Right lung (tissue), 5 donors: ENCODE results near the gene GLRA1. TPM values are rescaled to one million over a fixed set of nuclear protein-coding genes. Genes with fewer than 3 reads are reported as not detected.
"Not testable (repeated sequence)": the region's sequence is repeated elsewhere in the genome, so short reads cannot be mapped to it uniquely, and the experiment has no call there.

Experiments
- DNase-seq, 2 donors: peaks; one replicate each; pipeline ENCODE4 v3.0.0-alpha.2; 2013
- polyA plus RNA-seq, 5 donors: library from polyadenylated mRNA; unstranded; fragments of 120-200 nt; gene quantifications; one replicate each; pipeline versions ENCODE4 v1.2.1 to v1.2.3, GENCODE V29; 2013; ENCODE audit warnings: inconsistent platforms in 1 of 5, low replicate concordance in 1 of 5; ENCODE audit not compliant: insufficient read length in 5 of 5, insufficient read depth in 1 of 5

GLRA1 gene
- polyA plus RNA-seq, 5 donors, result 0.09 to 0.13 TPM; not detected in 3

GRCh38 chr5:151885138-151885908 lies 39.3 kb downstream of the GLRA1 start:
- DNase-seq, result no peak

- DNase-seq, result no peak
Observed at GRCh38 chr5:151881621-151882225, 42.9 kb downstream of the GLRA1 start.

DNA sequence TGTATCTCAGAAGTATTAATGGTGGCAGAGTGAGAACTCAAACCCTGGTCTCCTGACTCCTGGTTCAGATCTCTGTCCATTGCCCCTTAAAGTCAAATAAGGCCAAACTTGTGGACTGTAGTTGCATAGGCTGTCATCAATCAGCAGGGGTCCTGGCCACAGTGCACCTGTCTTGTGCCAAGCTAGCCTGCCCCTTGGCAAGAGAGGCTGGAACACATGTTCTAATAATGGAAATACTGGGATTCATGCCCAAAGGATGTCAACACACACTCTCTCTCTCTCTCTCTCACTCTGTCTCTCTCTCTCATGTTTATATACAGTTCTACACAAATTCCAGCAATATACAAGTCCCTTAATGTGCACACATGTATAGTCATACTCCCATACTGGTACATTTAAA lies 44.3 kb downstream of the GLRA1 start:
- DNase-seq, result peak in 1 of 2 donors; percentile 31

GRCh38 chr5:151873701-151874100 lies 51.0 kb downstream of the GLRA1 start:
- no peak for DNase-seq

DNA sequence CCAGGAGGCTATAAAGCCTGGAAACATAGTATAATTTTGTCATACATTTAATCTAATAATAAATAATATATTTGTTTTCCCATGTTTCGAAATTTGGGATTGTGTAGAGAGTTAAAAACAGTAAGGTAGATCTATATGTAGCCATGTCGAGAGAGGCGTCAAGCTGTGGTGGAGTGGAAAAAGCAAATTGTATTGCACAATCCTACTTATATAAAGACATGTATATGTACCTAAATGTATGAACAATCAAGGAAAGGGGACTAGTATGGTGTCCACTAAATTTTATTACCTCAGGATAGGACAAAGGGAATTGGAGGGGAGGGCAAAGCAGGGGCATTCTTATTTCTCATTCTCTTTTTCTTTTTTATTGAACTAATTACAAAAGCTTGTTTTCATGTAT lies 52.0 kb downstream of the GLRA1 start:
- no peak for DNase-seq

- DNase-seq, result no peak
Observed at GRCh38 chr5:151870820-151871219, 53.8 kb downstream of the GLRA1 start.

DNA sequence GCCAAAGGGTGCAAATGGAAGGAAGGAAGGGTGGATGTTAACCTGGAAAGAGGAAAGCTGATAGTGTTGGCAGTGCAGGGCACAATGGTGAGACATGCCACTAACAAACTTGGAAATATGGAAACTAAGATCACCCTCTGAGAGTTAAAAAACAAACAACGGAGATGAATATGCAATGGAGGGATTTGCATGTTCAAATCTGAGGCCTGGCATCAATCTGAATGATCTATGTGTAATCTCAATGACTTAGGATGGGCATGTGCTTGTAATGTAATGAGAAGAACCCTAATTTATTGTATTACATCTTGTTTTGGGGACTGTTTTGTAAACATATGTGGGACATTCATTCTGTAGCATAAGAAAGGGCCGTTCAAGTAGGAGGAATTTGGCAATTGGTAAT lies 54.4 kb downstream of the GLRA1 start:
- no peak for DNase-seq

DNA sequence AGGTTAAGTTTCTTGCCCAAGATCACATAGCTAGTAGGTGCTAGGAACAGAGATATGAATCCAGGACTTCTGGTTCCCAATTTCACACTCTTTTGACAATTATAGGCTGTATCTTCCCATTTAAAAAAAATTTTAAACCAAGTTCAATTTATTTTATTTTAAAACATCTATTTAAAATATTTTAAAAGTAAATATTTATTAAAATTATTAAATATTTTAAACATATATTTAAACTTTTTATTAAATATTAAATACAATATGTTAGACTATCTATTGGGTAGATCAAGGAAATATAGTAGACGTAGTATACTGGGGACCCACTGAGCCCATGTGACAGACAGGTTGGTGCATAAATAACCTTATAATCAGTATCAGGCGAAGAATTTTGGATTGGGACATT lies 54.8 kb downstream of the GLRA1 start:
- no peak for DNase-seq

- no peak for DNase-seq
Observed at GRCh38 chr5:151868451-151868850, 56.2 kb downstream of the GLRA1 start.

DNA sequence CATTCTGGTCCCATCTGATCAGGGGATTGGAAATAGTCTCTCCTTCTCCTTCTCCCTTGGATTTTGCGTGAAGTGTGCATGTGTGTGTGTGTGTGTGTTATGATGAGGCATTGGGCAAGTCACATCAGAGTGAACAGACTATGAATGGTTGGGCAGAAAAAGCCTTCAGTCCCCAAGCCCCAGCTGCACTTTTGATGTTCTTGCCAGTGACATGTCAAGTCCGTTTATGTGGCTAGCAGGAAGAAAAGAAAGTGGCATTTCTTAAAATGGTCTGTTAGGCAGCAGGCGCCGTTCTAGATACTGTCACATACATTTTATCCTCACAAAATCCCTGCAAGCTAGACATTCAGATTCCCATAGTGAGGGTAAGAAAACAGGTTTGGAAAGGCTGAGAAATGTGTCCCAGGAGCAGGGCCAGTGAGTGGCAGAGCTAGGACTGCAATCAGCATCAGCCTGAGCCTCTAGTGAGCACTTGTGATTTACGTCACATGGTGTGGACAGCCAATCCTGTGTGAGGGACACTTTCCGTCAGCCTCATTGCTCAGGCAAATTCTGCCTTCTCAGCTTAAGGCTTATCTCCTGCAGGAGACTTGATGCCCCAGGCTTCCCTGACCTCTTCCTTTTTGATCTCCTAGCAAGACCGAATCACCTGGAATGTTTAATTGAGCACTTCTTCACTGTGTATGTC lies 60.4 kb downstream of the GLRA1 start:
- DNase-seq, result no peak

DNA sequence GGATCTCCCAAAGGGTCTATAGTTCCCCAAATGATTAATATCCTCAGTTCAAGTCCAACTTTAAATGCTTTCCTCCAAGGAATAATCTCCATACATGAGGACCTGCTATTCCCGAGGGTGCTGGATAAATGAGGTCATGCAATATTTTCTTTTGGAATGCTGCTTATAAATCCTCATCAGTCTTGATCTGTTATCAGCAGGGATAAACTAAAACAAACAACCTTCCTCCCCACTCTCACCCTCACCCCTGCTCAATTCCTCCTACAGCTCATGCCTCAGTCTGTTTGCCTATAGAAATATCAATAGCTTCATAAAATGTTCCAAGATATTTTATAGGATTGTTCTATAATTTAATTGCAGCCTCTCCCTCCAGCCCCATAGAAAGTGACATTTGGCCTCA lies 61.1 kb downstream of the GLRA1 start:
- no peak for DNase-seq

DNA sequence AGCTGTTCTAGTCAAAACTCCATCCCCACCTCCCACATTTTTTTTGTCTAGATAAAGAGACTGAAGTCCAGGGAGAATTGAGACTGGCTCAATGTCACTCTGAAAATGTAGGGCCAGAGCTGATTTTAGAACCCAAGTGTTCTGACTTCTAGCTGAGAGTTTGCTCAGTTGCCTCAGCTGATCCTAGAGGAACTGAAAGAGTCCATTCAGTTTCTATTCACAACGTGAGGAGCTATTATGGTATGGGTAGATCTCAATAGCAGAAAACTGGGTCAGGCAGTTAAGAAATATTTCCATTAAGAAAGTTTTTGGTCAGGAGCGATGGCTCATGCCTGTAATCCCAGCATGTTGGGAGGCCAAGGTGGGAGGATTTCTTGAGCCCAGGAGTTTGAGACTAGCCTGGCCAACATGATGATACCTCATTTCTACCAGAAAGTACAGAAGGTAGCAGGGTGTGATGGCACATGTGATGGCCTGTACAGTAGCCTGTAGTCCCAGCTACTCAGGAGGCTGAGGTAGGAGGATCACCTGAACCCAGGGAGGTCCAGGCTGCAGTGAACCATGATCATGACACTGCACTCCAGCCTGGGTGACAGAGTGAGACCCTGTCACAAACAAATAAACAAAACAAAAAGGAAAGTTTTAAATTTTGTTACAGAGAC lies 61.7 kb downstream of the GLRA1 start:
- no peak for DNase-seq

DNA sequence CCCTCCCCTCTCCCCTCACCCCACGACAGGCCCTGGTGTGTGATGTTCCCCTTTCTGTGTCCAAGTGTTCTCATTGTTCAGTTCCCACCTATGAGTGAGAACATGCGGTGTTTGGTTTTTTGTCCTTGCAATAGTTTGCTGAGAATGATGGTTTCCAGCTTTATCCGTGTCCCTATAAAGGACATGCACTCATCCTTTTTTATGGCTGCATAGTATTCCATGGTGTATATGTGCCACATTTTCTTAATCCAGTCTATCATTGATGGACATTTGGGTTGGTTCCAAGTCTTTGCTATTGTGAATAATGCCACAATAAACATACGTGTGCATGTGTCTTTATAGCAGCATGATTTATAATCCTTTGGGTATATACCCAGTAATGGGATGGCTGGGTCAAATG lies 63.8 kb downstream of the GLRA1 start:
- not testable (repeated sequence) for DNase-seq

GRCh38 chr5:151856861-151857260 lies 67.8 kb downstream of the GLRA1 start:
- DNase-seq, result no peak

DNA sequence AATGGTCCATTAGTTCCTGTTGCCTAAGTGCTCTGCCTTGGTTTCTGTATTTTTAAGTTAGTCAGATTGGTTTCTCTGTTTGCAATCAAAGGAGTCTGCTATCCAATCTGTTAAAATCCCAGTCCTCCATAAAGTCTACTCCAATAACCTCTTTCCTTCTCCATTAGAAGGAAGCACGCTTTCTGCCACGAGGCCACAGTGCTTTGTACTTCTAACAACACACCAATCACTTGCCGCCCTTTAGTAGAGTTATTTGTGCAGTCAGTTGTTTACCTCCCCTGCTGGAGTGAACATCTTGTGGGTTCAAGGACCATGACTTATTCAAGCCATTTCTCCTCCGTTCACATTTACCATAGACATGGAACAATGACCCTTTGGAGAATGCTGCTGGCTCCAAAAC lies 69.0 kb downstream of the GLRA1 start:
- no peak for DNase-seq

DNA sequence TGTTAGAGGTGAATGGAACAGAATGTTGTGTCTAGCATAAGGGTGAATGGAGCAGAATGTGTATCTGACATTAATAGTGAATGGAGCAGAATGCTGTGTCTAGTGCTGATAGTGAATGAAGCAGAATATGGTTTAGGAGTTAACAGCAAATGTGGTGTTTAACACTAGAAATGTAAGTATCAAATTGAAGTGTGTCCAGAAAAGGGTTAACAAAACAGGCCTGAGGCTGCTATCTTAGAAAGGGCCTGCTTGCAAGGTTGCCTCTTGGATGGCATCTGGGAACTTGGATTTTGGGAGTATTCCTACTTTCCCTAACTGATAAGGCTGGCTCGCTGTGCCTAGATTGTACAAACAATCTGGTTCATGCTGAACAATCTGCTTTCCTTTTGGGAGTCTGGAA lies 76.8 kb downstream of the GLRA1 start:
- DNase-seq, result no peak

DNA sequence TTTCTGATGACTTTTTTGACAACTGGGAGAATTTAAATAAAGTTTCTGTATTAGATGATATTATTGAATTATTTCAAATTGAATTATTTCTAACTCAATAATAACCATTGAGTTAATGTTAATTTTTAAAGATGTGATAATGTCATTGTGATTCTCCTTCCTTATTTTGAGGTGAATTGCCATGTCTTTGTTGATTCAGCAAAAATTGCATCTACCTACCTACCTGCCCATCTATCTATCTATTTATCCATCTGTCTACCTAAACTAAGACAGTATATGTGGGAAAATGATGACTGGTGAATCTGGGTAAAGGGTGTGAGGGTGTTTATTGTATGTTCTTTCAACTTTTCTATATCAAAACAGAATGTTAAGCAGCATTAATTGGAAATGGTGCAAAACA lies 77.9 kb downstream of the GLRA1 start:
- DNase-seq, result no peak

DNA sequence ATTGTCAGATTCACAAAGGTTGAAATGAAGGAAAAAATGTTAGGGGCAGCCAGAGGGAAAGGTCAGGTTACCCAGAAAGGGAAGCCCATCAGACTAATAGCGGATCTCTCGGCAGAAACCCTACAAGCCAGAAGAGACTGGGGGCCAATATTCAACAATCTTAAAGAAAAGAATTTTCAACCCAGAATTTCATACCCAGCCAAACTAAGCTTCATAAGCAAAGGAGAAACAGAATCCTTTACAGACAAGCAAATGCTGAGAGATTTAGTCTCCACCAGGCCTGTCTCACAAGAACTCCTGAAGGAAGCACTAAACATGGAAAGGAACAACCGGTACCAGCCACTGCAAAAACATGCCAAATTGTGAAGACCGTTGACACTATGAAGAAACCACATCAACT lies 91.8 kb downstream of the GLRA1 start:
- not testable (repeated sequence) for DNase-seq

- DNase-seq, result no peak
Observed at GRCh38 chr5:151829370-151829769, 95.3 kb downstream of the GLRA1 start.

DNA sequence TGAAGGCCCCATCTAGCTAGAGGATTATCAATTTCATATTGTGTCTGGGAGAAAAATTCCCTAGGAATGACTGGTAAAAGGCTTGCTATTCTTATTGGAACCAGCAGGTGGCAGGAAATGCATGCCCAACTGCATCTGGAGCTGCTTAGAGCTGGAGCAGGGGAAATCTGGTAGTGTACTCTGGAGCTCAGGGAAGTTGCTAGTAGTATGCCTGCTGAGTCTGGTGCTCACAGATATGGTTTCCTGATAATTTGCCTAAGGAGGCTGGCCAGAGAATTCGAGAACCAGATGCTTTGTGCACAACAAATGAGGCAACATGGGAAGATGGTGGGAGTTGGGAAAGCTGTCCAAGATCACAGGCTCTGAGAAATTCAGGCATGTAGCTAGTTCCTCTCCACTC lies 99.2 kb downstream of the GLRA1 start:
- DNase-seq, result peak in 1 of 2 donors; percentile 72

DNA sequence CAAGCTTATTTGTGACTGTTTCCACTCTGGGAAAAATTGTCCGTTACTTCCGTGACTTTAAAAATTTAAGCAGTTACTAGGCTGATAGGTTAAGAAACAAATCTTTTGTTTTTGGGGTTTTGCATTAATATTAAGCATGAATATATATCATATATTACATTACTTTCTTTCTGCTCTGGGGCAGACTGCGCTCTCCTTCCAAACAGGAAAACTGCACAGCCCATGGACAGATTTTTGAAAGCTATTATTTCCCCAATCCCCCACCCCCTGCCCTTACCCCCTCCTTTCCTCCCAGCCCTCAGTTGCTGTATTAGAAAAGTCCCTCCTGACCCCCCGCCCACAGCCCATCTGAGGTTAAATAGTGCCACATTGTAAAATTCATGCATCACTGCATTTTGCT lies 102.5 kb downstream of the GLRA1 start:
- DNase-seq, result no peak

DNA sequence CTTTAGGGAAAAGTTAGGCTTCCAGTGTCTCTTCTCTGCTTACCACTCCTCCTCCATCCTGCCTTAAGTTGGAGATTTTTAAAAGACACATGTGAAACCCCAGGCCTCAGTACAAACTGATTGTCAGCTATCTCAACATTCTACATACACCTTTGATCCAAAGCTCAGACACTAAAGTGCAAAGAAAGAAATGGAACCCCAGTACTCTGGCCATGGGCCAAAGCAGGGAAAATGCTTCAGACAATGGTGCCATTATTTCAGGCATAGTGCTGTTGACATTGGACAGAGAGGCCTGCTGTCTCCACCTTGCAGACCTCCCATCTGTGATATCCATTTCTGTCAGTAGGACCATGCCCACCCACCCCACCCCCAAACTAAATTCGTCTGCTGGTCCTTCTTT lies 103.7 kb downstream of the GLRA1 start:
- DNase-seq, result no peak

- no peak for DNase-seq
Observed at GRCh38 chr5:151820271-151820670, 104.4 kb downstream of the GLRA1 start.
